PC-3 (cell line): Measurements from ENCODE around the gene MYH14. TPM values are rescaled to one million over a fixed set of nuclear protein-coding genes. Genes with fewer than 3 reads are reported as not detected.
A peak's percentile ranks its signal among the peaks of the same experiment; 100 is the strongest.

Experiments used
- ATAC-seq: fragments of 200-7000 bp; cut with Tn5 transposase; 2 replicates; pipeline ENCODE4 v1.9.1; 2020; ENCODE audit warnings: mild to moderate bottlenecking, moderate library complexity
- BruUV-seq: library from RNA; stranded (reverse); fragments of 400-500 nt; replicated peaks from 2 replicates; lab custom pipeline; 2021; lab: Mats Ljungman, UMichigan
- CTCF ChIA-PET: fragments of 300-600 bp; sonication (Branson Sonifier 250); formaldehyde crosslinking; loops from one replicate; lab custom pipeline; 2022; ENCODE audit warnings: antibody characterized with exemption; lab: Charles Lee
- POLR2A ChIA-PET: fragments of 300-600 bp; sonication (Branson Sonifier 250); formaldehyde crosslinking; loops from one replicate; lab custom pipeline; 2022; ENCODE audit warnings: antibody characterized with exemption; ENCODE audit not compliant: unreplicated experiment; lab: Charles Lee
- DNase-seq: peaks from one replicate; pipeline ENCODE4 v3.0.0-alpha.2; 2015
- H2AFZ ChIP-seq: fragments of 300-600 bp; sonication (generic); 2 replicates; pipeline ENCODE4 v1.6.0; 2016; ENCODE audit warnings: antibody characterized with exemption, low read length
- H3F3A ChIP-seq: fragments of 300-600 bp; sonication (generic); one replicate; pipeline ENCODE4 v1.6.0; 2017; ENCODE audit warnings: antibody characterized with exemption, low read length, control low read depth, mild to moderate bottlenecking; ENCODE audit not compliant: unreplicated experiment
- H3K27ac ChIP-seq: fragments of 300-600 bp; sonication (generic); 2 replicates; pipeline ENCODE4 v1.5.1; 2016; ENCODE audit warnings: mild to moderate bottlenecking, low read length
- H3K27me3 ChIP-seq: fragments of 300-600 bp; sonication (generic); 2 replicates; pipeline ENCODE4 v1.6.1; 2016; ENCODE audit warnings: low read length, mixed read lengths
- H3K36me3 ChIP-seq: fragments of 300-600 bp; sonication (generic); 2 replicates; pipeline ENCODE4 v1.6.1; 2016; ENCODE audit warnings: low read depth, mixed run types, low read length, mixed read lengths
- H3K4me1 ChIP-seq: fragments of 300-600 bp; sonication (generic); 2 replicates; pipeline ENCODE4 v1.5.1; 2016; ENCODE audit warnings: low read length; ENCODE audit not compliant: insufficient read depth
- H3K4me2 ChIP-seq: fragments of 300-600 bp; sonication (generic); 2 replicates; pipeline ENCODE4 v1.6.0; 2016; ENCODE audit warnings: low read length
- H3K4me3 ChIP-seq: fragments of 300-600 bp; sonication (generic); 2 replicates; pipeline ENCODE4 v1.5.1; 2016; ENCODE audit warnings: mild to moderate bottlenecking, low read length, mixed read lengths
- H3K79me2 ChIP-seq: fragments of 300-600 bp; sonication (generic); 2 replicates; pipeline ENCODE4 v1.6.1; 2017; ENCODE audit warnings: low read length, mixed read lengths
- H3K9ac ChIP-seq: fragments of 300-600 bp; sonication (generic); 2 replicates; pipeline ENCODE4 v1.6.0; 2016; ENCODE audit warnings: mild to moderate bottlenecking, low read length
- H3K9me2 ChIP-seq: fragments of 300-600 bp; sonication (generic); replicated peaks from 2 replicates; pipeline ENCODE4 v1.6.1; 2016; ENCODE audit warnings: mixed run types, low read length, mixed read lengths
- H3K9me3 ChIP-seq: fragments of 300-600 bp; sonication (generic); 2 replicates; pipeline ENCODE4 v1.6.1; 2016; ENCODE audit warnings: low read length, mixed read lengths
- H4K20me1 ChIP-seq: fragments of 300-600 bp; sonication (generic); 2 replicates; pipeline ENCODE4 v1.6.1; 2016; ENCODE audit warnings: low read length, mixed read lengths
- EZH2 ChIP-seq: fragments of 300-600 bp; sonication (generic); IDR thresholded peaks from one replicate; pipeline ENCODE4 v1.6.1; 2017; ENCODE audit warnings: antibody characterized with exemption, mild to moderate bottlenecking, low read length; ENCODE audit not compliant: unreplicated experiment
- EZH2phosphoT487 ChIP-seq: fragments of 300-600 bp; sonication (generic); IDR thresholded peaks from 2 replicates; pipeline ENCODE4 v1.6.1; 2018; ENCODE audit warnings: mild to moderate bottlenecking, antibody characterized with exemption, low read length, borderline replicate concordance
- intact Hi-C: fragments of 100-400 bp; cut with micrococcal nuclease; formaldehyde crosslinking; loops from 2 replicates; pipeline ENCODE4 v1.9.0; 2023
- total RNA-seq: library from RNA; depleted of rRNA; stranded (reverse); fragments of >200 nt; gene quantifications from 2 replicates; pipeline ENCODE4 v1.2.3, GENCODE V29; 2014
- TF ChIP-seq, protein P1 (sequence below): fragments of 300-600 bp; sonication (generic); conservative IDR thresholded peaks from 2 replicates; pipeline ENCODE4 v1.5.1; 2017; ENCODE audit warnings: antibody characterized with exemption, low read depth, mild to moderate bottlenecking, low read length

The MYH14 gene
- total RNA-seq, 1 experiment from 2014 or later, result 20.2 TPM

DNA sequence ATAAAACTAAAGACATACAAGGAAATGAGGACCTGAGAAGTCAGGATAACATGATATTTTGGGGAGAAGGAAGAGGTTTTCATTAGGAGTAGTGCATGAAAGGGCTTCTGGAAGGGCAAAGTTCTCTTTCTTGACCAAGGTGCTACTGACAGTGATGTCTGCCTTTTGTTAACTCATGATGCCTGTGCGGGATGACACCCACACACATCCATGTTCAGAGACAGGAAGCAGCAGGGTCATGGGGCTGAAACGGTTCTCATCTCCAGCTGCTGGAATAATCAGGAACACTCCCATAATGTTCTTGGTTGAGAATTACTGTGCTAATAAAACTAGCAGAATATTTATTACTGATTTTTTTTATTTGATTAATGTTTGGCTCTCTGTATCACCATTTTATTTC, 96.6 kb downstream of the MYH14 start:
- no TSS peak for BruUV-seq
- intact Hi-C loops, result loop anchor here (2.0 to 5.0 kb wide), 2 partner anchors 29 to 48 kb away; partner anchors contain the start of gene KCNC3
- Histone ChIP-seq H3K9ac (0 out of 2 replicates have a peak overlapping the region, but pooled peaks have one; percentile 32), H3K27me3 (no peaks in the 10 kb centered on the region), H3K9me2 (no peaks in the 10 kb centered on the region), H2AFZ (no peak overlapping the region), H3K4me3 (no peak overlapping the region), H3K4me2 (peak overlapping the region; percentile 77; the same call in 1 of the 2 replicates), H4K20me1 (no peaks in the 10 kb centered on the region), H3K36me3 (peaks cover 3% of the 10 kb centered on the region; the same call in 1 of the 2 replicates), H3K79me2 (no peaks in the 10 kb centered on the region), H3K27ac (peak overlapping the region; percentile 85), H3K4me1 (peaks cover 17% of the 10 kb centered on the region), H3K9me3 (no peaks in the 10 kb centered on the region), H3F3A (no peaks in the 10 kb centered on the region)
- TF ChIP-seq, protein P1, sequence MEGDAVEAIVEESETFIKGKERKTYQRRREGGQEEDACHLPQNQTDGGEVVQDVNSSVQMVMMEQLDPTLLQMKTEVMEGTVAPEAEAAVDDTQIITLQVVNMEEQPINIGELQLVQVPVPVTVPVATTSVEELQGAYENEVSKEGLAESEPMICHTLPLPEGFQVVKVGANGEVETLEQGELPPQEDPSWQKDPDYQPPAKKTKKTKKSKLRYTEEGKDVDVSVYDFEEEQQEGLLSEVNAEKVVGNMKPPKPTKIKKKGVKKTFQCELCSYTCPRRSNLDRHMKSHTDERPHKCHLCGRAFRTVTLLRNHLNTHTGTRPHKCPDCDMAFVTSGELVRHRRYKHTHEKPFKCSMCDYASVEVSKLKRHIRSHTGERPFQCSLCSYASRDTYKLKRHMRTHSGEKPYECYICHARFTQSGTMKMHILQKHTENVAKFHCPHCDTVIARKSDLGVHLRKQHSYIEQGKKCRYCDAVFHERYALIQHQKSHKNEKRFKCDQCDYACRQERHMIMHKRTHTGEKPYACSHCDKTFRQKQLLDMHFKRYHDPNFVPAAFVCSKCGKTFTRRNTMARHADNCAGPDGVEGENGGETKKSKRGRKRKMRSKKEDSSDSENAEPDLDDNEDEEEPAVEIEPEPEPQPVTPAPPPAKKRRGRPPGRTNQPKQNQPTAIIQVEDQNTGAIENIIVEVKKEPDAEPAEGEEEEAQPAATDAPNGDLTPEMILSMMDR, result no peak
- TF ChIP-seq EZH2phosphoT487 (no peak), EZH2 (no peak)
- DNase-seq, result no peak
- ChIA-PET CTCF (interaction anchor here (0.7 to 1.7 kb wide), 2 partner anchors 29 to 222 kb away, joined by 4 to 12 read pairs; partner anchors contain the start of gene KCNC3), POLR2A (no interaction called here)
- ATAC-seq, result 0 out of 2 replicates have a peak, but pooled peaks have one; percentile 7

DNA sequence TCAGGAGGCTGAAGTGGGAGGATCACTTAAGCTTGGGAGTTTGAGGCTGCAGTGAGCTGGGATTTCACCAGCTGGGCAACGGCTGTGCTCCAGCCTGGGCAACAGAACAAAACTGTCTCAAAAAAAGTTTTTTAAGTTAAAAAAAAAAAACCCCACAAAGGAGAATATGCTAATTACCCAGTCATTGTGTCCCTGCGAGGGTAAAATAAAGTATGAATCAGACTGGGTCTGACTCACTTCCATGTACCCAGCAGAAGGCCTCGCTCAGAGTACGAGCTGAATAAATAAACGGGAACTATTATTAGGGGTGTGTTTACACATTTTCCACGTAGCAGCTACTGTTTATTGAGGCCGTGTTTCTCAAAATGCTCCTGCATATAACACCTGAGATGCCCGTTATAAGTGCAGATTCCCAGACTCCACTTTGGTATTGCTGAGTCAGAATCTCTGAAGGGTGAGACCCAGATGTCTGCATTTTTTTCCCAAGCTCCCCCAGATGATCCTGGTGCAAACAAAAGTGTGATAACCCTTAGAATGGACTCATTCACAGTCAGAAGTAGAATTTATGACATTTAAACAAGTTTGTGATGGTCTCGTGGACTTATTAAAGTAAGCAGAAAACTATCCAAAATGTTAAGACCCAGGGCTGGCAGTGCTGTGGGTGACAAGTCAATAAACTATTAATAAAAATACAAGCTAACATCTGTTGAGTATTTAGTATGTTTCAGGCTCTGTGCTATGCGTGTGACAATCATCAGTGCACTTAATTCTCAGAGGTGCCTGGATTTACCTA, 97.6 kb downstream of the MYH14 start:
- 0 out of 2 replicates have a peak overlapping the region, but pooled peaks have one; percentile 6 for H2AFZ ChIP-seq
- H3K4me1 ChIP-seq, result peaks cover 17% of the 10 kb centered on the region
- H3K4me3 ChIP-seq, result peak overlapping the region; percentile 33; the same call in 1 of the 2 replicates
- POLR2A ChIA-PET, result interaction anchor here (0.5 kb wide), 1 partner anchor 13 kb away, joined by 4 read pairs; no protein-coding TSS in a partner anchor
- peaks cover 3% of the 10 kb centered on the region; the same call in 1 of the 2 replicates for H3K36me3 ChIP-seq
- H3K9ac ChIP-seq, result peak overlapping the region; percentile 43
- H4K20me1 ChIP-seq, result no peaks in the 10 kb centered on the region
- H3F3A ChIP-seq, result no peaks in the 10 kb centered on the region
- no peaks in the 10 kb centered on the region for H3K9me2 ChIP-seq
- no peaks in the 10 kb centered on the region for H3K79me2 ChIP-seq
- H3K27me3 ChIP-seq, result no peaks in the 10 kb centered on the region
- CTCF ChIA-PET, result interaction anchor here (0.6 to 1.7 kb wide), 6 partner anchors 24 to 221 kb away, joined by 3 to 12 read pairs (median 4); partner anchors contain the start of gene KCNC3
- intact Hi-C loops, result loop anchor here (2.0 to 5.0 kb wide), 2 partner anchors 28 to 49 kb away; partner anchors contain the start of gene KCNC3
- DNase-seq (peak; percentile 94), ATAC-seq (peak; percentile 99)
- BruUV-seq, result no TSS peak
- H3K9me3 ChIP-seq, result no peaks in the 10 kb centered on the region
- peak overlapping the region; percentile 85 for H3K27ac ChIP-seq
- peak overlapping the region; percentile 77 for H3K4me2 ChIP-seq
- TF ChIP-seq EZH2, result no peak
- TF ChIP-seq, protein P1, result no peak
- no peak for TF ChIP-seq EZH2phosphoT487
